ENCODE measurements around the gene PRDM10. TPM values are rescaled to one million over a fixed set of nuclear protein-coding genes. Genes with fewer than 3 reads are reported as not detected.

The PRDM10 gene
- total and polyA plus RNA-seq, 2 experiments from 2014 or later = 4.1 to 12.0 TPM

- TF ChIP-seq CTCF (IDR thresholded peaks at IDR 0.05; ENCODE audit: low read depth, low read length) = no peak
- no peak for DNase-seq (ENCODE audit: low read depth in 1 of 2, low spot score in 1 of 2)
- Histone ChIP-seq H3K9me3 (ENCODE audit: low read depth) (no peaks in the 10 kb centered on the region), H3K36me3 (no peaks in the 10 kb centered on the region), H3K4me1 (ENCODE audit: low read depth) (no peaks in the 10 kb centered on the region), H3K27ac (no peak overlapping the region), H3K4me3 (no peak overlapping the region), H3K27me3 (no peaks in the 10 kb centered on the region)
These were observed 7.5 kb downstream of the PRDM10 start for GRCh38 chr11:129995163-129995562.

GRCh38 chr11:129992161-129992944, 10.3 kb downstream of the PRDM10 start:
- Histone ChIP-seq H3K27ac (no peak overlapping the region), H3K4me3 (no peak overlapping the region), H3K4me1 (ENCODE audit: low read depth) (no peaks in the 10 kb centered on the region), H3K27me3 (no peaks in the 10 kb centered on the region), H3K36me3 (no peaks in the 10 kb centered on the region), H3K9me3 (ENCODE audit: low read depth) (no peaks in the 10 kb centered on the region)
- DNase-seq (ENCODE audit: low read depth in 1 of 2, low spot score in 1 of 2) = peak; percentile 22 to 36
- no peak for TF ChIP-seq CTCF (IDR thresholded peaks at IDR 0.05; ENCODE audit: low read depth, low read length)

GRCh38 chr11:129989149-129989813, 13.4 kb downstream of the PRDM10 start:
- Histone ChIP-seq H3K27ac (no peak overlapping the region), H3K36me3 (no peaks in the 10 kb centered on the region), H3K4me3 (no peak overlapping the region), H3K4me1 (ENCODE audit: low read depth) (no peaks in the 10 kb centered on the region), H3K9me3 (ENCODE audit: low read depth) (no peaks in the 10 kb centered on the region), H3K27me3 (no peaks in the 10 kb centered on the region)
- TF ChIP-seq CTCF (IDR thresholded peaks at IDR 0.05; ENCODE audit: low read depth, low read length) = no peak
- DNase-seq (ENCODE audit: low read depth in 1 of 2, low spot score in 1 of 2) = peak in 1 of 2 donors; percentile 3

GRCh38 chr11:129987950-129988349, 14.7 kb downstream of the PRDM10 start:
- Histone ChIP-seq H3K4me1 (ENCODE audit: low read depth) (no peaks in the 10 kb centered on the region), H3K4me3 (no peak overlapping the region), H3K36me3 (no peaks in the 10 kb centered on the region), H3K27me3 (no peaks in the 10 kb centered on the region), H3K27ac (no peak overlapping the region), H3K9me3 (ENCODE audit: low read depth) (no peaks in the 10 kb centered on the region)
- no peak for TF ChIP-seq CTCF (IDR thresholded peaks at IDR 0.05; ENCODE audit: low read depth, low read length)
- DNase-seq (ENCODE audit: low read depth in 1 of 2, low spot score in 1 of 2) = no peak

GRCh38 chr11:129985823-129986222, 16.8 kb downstream of the PRDM10 start:
- Histone ChIP-seq H3K4me3 (no peak overlapping the region), H3K9me3 (ENCODE audit: low read depth) (no peaks in the 10 kb centered on the region), H3K27ac (no peak overlapping the region), H3K4me1 (ENCODE audit: low read depth) (no peaks in the 10 kb centered on the region), H3K27me3 (no peaks in the 10 kb centered on the region), H3K36me3 (no peaks in the 10 kb centered on the region)
- DNase-seq (ENCODE audit: low read depth in 1 of 2, low spot score in 1 of 2) = no peak
- no peak for TF ChIP-seq CTCF (IDR thresholded peaks at IDR 0.05; ENCODE audit: low read depth, low read length)
